GM12878 (cell line): ENCODE measurements around the gene GZF1. TPM values are rescaled to one million over a fixed set of nuclear protein-coding genes. Genes with fewer than 3 reads are reported as not detected.

Source experiments
- ATAC-seq: fragments of 200-7000 bp; cut with Tn5 transposase; 3 replicates; pipeline ENCODE4 v1.9.1; 2020; ENCODE audit warnings: mild to moderate bottlenecking, moderate library complexity
- BruUV-seq: library from RNA; stranded (reverse); fragments of 400-500 nt; replicated peaks from 2 replicates; lab custom pipeline; 2021; lab: Mats Ljungman, UMichigan
- CTCF ChIA-PET: fragments of 300-600 bp; sonication (Branson Sonifier 250); formaldehyde crosslinking; extraction: SDS; loops from one replicate; lab custom pipeline; 2021; ENCODE audit warnings: inconsistent platforms; lab: Yijun Ruan, JAX
- POLR2A ChIA-PET: fragments of 350-600 bp; formaldehyde crosslinking; extraction: SDS; loops from one replicate; lab custom pipeline; 2021; ENCODE audit warnings: inconsistent platforms; lab: Charles Lee
- RAD21 ChIA-PET: fragments of 300-600 bp; sonication (Branson Sonifier 250); formaldehyde crosslinking; loops from one replicate; lab custom pipeline; 2023; ENCODE audit warnings: antibody characterized with exemption; ENCODE audit not compliant: unreplicated experiment; lab: Charles Lee
- SMC1A ChIA-PET: fragments of 300-600 bp; sonication (Branson Sonifier 250); formaldehyde crosslinking; loops from one replicate; lab custom pipeline; 2023; ENCODE audit not compliant: unreplicated experiment, uncharacterized antibody; lab: Charles Lee
- DNase-seq: peaks from one replicate; pipeline ENCODE4 v3.0.0-alpha.2; 2011; ENCODE audit warnings: low read depth, low spot score
- FAIRE-seq: peaks from 3 replicates; lab custom pipeline; 2011; peaks lifted over from hg19 to GRCh38; lab: Jason Lieb, UNC
- H2AFZ ChIP-seq: 2 replicates; pipeline ENCODE4 v1.6.0; 2011; ENCODE audit warnings: low read depth, low read length, control low read depth; ENCODE audit not compliant: control insufficient read depth
- H3K27ac ChIP-seq: 2 replicates; pipeline ENCODE4 v1.5.1; 2011; ENCODE audit warnings: control low read depth; ENCODE audit not compliant: control insufficient read depth, insufficient read depth
- H3K27me3 ChIP-seq, 2 experiments: replicated peaks in 1 of 2; 2 replicates each; pipeline versions ENCODE4 v1.6.0 to v1.6.1; 2011; ENCODE audit warnings: low read length in 1 of 2; ENCODE audit not compliant: control insufficient read depth in 2 of 2, insufficient read depth in 2 of 2
- H3K36me3 ChIP-seq, 2 experiments: 2 replicates each; pipeline ENCODE4 v1.5.1; 2011; ENCODE audit warnings: low read length in 1 of 2; ENCODE audit not compliant: control insufficient read depth in 2 of 2, insufficient read depth in 2 of 2
- H3K4me1 ChIP-seq: 2 replicates; pipeline ENCODE4 v1.6.1; 2011; ENCODE audit warnings: mild to moderate bottlenecking, low read length, moderate library complexity, mixed read lengths; ENCODE audit not compliant: control insufficient read depth, insufficient read depth
- H3K4me2 ChIP-seq: 2 replicates; pipeline ENCODE4 v1.6.0; 2011; ENCODE audit warnings: control low read depth; ENCODE audit not compliant: control insufficient read depth, insufficient read depth
- H3K4me3 ChIP-seq: fragments of 200-600 bp; sonication (generic); 2 replicates; pipeline ENCODE4 v1.5.1; 2016
- H3K79me2 ChIP-seq: 2 replicates; pipeline ENCODE4 v1.6.0; 2011; ENCODE audit warnings: low read length; ENCODE audit not compliant: control insufficient read depth, insufficient read depth
- H3K9ac ChIP-seq: 2 replicates; pipeline ENCODE4 v1.8.0; 2011; ENCODE audit warnings: low read length, control low read depth, mixed read lengths; ENCODE audit not compliant: control insufficient read depth, insufficient read depth
- H3K9me3 ChIP-seq: replicated peaks from 3 replicates; pipeline ENCODE4 v1.5.1; 2011; ENCODE audit warnings: mild to moderate bottlenecking, low read length; ENCODE audit not compliant: control insufficient read depth, insufficient read depth
- H4K20me1 ChIP-seq: 2 replicates; pipeline ENCODE4 v1.6.0; 2011; ENCODE audit not compliant: control insufficient read depth, insufficient read depth
- CBFB ChIP-seq: IDR thresholded peaks from 2 replicates; pipeline ENCODE4 v1.6.1; 2016; ENCODE audit warnings: antibody characterized with exemption, low read depth
- FOXK2 ChIP-seq: fragments of 450-650 bp; IDR thresholded peaks from 2 replicates; pipeline ENCODE4 v1.6.1; 2017; ENCODE audit warnings: mild to moderate bottlenecking, moderate library complexity
- GABPA ChIP-seq: IDR thresholded peaks from 2 replicates; pipeline ENCODE4 v1.6.1; 2014; ENCODE audit warnings: antibody characterized with exemption, low read depth, mild to moderate bottlenecking, inconsistent platforms
- IRF4 ChIP-seq: IDR thresholded peaks from 2 replicates; pipeline ENCODE4 v1.6.1; 2011; ENCODE audit warnings: low read depth, low read length
- LARP7 ChIP-seq: fragments of 450-650 bp; IDR thresholded peaks from 2 replicates; pipeline ENCODE4 v1.6.1; 2017; ENCODE audit warnings: mild to moderate bottlenecking
- NFYB ChIP-seq: IDR thresholded peaks from 2 replicates; pipeline ENCODE4 v1.6.1; 2011; ENCODE audit warnings: low read depth, mild to moderate bottlenecking, low read length, improper control_type of control experiment, moderate library complexity; ENCODE audit not compliant: insufficient read depth
- RBBP5 ChIP-seq: fragments of 200-600 bp; sonication (generic); conservative IDR thresholded peaks from 2 replicates; pipeline ENCODE4 v1.6.1; 2016
- REST ChIP-seq: IDR thresholded peaks from 2 replicates; pipeline ENCODE4 v1.6.1; 2012; ENCODE audit warnings: mild to moderate bottlenecking, low read depth, low read length
- WGBS: methylation state at CpG from one replicate; pipeline ENCODE4 v1.1.6; 2016; ENCODE audit warnings: low lambda C conversion rate; ENCODE audit not compliant: insufficient replicate concordance, insufficient coverage; ENCODE audit errors: missing lambda C conversion rate; 5-methylcytosine and 5-hydroxymethylcytosine counted together
- in situ Hi-C: fragments of 300-500 bp; cut with MboI; formaldehyde crosslinking; loops from 9 replicates; pipeline ENCODE4 v1.14.3; 2018; ENCODE audit warnings: mixed read lengths
- intact Hi-C: fragments of 100-400 bp; cut with micrococcal nuclease; formaldehyde crosslinking; loops from one replicate; pipeline ENCODE4 v1.14.2; 2022; ENCODE audit not compliant: unreplicated experiment
- polyA plus RNA-seq, 11 experiments: library from polyadenylated mRNA; depleted of rRNA in 4 of 11; unstranded in 6 of 11; stranded (reverse) in 5 of 11; fragments of >200 nt; fragmentation: Nextera tagmentation in 4 of 11; fragmentation: Illumina TruSeq in 1 of 11; extraction: Ambion mirVana in 4 of 11; extraction: Trizol in 1 of 11; gene quantifications; 1 replicate in 1 of 11; 2 replicates in 10 of 11; pipeline versions ENCODE4 v1.2.1 to v1.2.3, GENCODE V29; 2011 to 2016; ENCODE audit warnings: inconsistent platforms in 2 of 11, missing spikeins in 2 of 11, low read depth in 1 of 11
- total RNA-seq, 4 experiments: library from RNA; depleted of rRNA in 3 of 4; stranded (reverse); fragments of >200 nt in 3 of 4; fragmentation: Illumina TruSeq in 1 of 4; extraction: Trizol in 1 of 4; gene quantifications; 2 replicates each; pipeline versions ENCODE4 v1.2.1 to v1.2.3, GENCODE V29; 2013 to 2021
- TF ChIP-seq, protein P1 (sequence below): fragments of 450-650 bp; formaldehyde crosslinking; IDR thresholded peaks from 2 replicates; pipeline ENCODE4 v1.4.0; 2020; ENCODE audit warnings: mild to moderate bottlenecking, moderate library complexity

The GZF1 gene
- total and polyA plus RNA-seq, 10 of the 15 experiments (the other 5 are each of a cell fraction or from before 2014, with no cell fraction given): 2.2 to 19.5 (median 9.7) TPM

GRCh38 chr20:23336476-23336875, 25.5 kb upstream of the GZF1 start:
- ATAC-seq (no peak), FAIRE-seq (no peak)
- Histone ChIP-seq H3K4me3 (no peak overlapping the region), H3K27ac (no peak overlapping the region), H3K36me3 (no peaks in the 10 kb centered on the region), H3K9ac (no peak overlapping the region), H3K27me3 (no peaks in the 10 kb centered on the region), H4K20me1 (no peaks in the 10 kb centered on the region; the same call in 1 of the 2 replicates), H3K9me3 (no peaks in the 10 kb centered on the region; the same call in 2 of the 3 replicates)
- WGBS: 85% methylated on average over 5 of the region's 5 CpGs
- RAD21 ChIA-PET: no interaction called here
- in situ Hi-C loops: no loop called here
- POLR2A ChIA-PET: no interaction called here
- TF ChIP-seq RBBP5 (no peak), NFYB (0 out of 2 replicates have a peak, but pooled peaks have one; percentile 22)
- TF ChIP-seq, all 136 proteins: peak for 1
- CTCF ChIA-PET: no interaction called here
- Histone ChIP-seq H3K4me2 (no peak overlapping the region), H3K79me2 (no peaks in the 10 kb centered on the region), H2AFZ (no peak overlapping the region), H3K4me1 (peaks cover 17% of the 10 kb centered on the region)
- BruUV-seq: no TSS peak
- SMC1A ChIA-PET: no interaction called here
- intact Hi-C loops: no loop called here
- no peak for DNase-seq

DNA sequence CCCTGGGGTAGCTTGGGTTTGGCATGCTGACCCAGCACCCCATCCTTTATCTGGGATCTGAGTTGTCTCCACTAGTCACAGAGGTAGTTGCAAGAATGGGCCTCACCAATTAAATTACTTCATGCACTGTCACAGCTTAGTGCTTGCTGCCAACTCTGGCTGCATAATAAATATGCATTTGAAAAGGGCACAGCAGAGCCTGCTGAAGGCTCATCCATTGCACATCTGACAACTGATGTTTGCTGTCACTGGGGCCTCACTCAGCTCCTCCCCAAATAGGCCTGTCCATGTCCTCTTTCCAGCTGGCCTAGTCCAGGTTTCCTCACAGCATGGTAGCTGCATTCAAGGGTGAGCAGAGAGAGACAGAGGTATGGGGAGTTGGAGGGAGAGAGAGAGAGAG, 24.7 kb upstream of the GZF1 start:
- BruUV-seq: no TSS peak
- H3K79me2 ChIP-seq: no peaks in the 10 kb centered on the region
- no peaks in the 10 kb centered on the region for H3K27me3 ChIP-seq
- in situ Hi-C loops (no loop called here), intact Hi-C loops (no loop called here)
- no peak overlapping the region for H3K9ac ChIP-seq
- H3K27ac ChIP-seq: no peak overlapping the region
- H2AFZ ChIP-seq: no peak overlapping the region
- ChIA-PET SMC1A (interaction anchor here (0.9 kb wide), 1 partner anchor 81 kb away, joined by 4 read pairs; no protein-coding TSS in a partner anchor), POLR2A (no interaction called here), CTCF (interaction anchor here (0.6 kb wide), 1 partner anchor 214 kb away, joined by 3 read pairs; no protein-coding TSS in a partner anchor), RAD21 (no interaction called here)
- no peaks in the 10 kb centered on the region; the same call in 2 of the 3 replicates for H3K9me3 ChIP-seq
- no peak for DNase-seq
- no peak overlapping the region for H3K4me3 ChIP-seq
- no peaks in the 10 kb centered on the region for H3K36me3 ChIP-seq
- FAIRE-seq: no peak
- no peak for ATAC-seq
- no peaks in the 10 kb centered on the region; the same call in 1 of the 2 replicates for H4K20me1 ChIP-seq
- peaks cover 12% of the 10 kb centered on the region for H3K4me1 ChIP-seq
- H3K4me2 ChIP-seq: no peak overlapping the region
- TF ChIP-seq REST (no peak), CBFB (no peak), IRF4 (no peak), GABPA (no peak), FOXK2 (no peak), LARP7 (no peak)
- TF ChIP-seq, protein P1, sequence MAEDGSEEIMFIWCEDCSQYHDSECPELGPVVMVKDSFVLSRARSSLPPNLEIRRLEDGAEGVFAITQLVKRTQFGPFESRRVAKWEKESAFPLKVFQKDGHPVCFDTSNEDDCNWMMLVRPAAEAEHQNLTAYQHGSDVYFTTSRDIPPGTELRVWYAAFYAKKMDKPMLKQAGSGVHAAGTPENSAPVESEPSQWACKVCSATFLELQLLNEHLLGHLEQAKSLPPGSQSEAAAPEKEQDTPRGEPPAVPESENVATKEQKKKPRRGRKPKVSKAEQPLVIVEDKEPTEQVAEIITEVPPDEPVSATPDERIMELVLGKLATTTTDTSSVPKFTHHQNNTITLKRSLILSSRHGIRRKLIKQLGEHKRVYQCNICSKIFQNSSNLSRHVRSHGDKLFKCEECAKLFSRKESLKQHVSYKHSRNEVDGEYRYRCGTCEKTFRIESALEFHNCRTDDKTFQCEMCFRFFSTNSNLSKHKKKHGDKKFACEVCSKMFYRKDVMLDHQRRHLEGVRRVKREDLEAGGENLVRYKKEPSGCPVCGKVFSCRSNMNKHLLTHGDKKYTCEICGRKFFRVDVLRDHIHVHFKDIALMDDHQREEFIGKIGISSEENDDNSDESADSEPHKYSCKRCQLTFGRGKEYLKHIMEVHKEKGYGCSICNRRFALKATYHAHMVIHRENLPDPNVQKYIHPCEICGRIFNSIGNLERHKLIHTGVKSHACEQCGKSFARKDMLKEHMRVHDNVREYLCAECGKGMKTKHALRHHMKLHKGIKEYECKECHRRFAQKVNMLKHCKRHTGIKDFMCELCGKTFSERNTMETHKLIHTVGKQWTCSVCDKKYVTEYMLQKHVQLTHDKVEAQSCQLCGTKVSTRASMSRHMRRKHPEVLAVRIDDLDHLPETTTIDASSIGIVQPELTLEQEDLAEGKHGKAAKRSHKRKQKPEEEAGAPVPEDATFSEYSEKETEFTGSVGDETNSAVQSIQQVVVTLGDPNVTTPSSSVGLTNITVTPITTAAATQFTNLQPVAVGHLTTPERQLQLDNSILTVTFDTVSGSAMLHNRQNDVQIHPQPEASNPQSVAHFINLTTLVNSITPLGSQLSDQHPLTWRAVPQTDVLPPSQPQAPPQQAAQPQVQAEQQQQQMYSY (CRISPR knock-in tag): no peak
